Measurements from ENCODE around the gene SNAPC3.
"Not testable (repeated sequence)": the region's sequence is repeated elsewhere in the genome, so short reads cannot be mapped to it uniquely, and the experiment has no call there.

SNAPC3 gene

DNA sequence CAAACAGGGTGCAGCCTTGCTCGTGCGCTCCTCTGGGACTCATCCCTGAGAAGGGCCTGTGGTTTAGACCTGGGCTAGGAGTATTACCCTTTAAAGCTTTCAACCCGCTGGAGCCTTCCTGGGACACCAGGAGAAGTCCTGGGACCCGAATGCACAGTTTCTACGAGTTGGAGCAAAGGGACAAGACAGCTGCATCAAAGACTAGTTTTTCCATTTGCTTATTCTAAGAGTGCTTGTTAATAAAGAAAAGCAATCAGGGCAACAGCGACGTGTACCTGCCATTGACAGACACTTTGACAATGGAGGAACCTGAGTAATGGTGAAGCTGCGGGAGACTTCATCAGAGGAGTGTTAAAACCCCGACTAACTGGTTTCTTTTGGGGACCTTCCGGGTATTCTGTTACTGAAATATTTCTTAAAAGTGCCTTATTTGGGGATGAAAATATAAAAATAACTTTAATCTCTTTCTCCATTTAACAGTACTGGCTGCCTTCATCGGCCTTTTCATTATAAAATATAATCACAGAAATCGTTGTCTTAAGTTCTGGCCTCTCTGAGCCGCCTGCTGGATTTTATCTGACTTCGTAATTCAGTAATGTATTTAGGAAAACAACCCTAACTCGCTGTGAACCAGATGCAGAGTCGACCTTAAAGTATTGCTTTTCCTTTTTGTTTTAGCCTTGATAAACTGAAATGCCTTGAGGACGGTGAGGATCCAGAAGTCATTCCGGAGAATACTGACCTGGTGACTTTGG, 732 bp downstream of the SNAPC3 start:
- DNase-seq = peak; percentile 15 to 44 (median 32)

DNA sequence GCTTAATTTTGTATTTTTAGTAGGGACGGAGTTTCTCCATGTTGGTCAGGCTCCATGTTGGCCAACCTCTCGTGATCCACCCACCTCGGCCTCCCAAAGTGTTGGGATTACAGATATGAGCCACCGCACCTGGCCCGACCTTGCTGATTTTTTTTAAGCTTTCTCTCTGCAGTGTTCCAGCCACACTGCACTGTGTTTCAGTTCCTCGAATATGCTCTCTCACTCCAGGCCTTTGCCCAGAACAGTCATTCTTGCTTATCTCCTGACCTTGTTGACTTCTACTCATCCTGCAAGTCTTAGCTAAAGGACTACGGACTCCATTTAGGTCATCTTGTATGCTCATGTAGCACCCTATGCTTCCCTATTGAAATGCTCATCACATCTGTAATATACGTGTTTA, 3.3 kb downstream of the SNAPC3 start:
- DNase-seq = peak in 1 of 4 experiments; percentile 9

DNA sequence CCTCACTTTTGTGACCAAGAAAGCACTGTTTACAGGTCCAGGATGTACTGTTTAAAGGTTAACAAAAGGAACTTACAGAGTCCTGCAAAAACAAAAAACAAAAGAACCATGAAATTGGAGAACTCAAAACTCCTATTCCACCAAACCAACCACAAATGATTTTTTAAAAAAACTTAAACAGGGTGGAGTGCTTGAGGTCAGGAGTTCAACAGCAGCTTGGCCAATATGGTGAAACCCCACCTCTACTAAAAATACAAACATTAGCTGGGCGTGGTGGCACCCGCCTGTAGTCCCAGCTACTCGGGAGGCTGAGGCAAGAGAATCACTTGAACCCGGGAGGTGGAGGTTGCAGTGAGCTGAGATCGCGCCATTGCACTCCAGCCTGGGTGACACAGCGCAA, 5.0 kb downstream of the SNAPC3 start:
- DNase-seq = peak in 1 of 4 experiments; percentile 11

DNA sequence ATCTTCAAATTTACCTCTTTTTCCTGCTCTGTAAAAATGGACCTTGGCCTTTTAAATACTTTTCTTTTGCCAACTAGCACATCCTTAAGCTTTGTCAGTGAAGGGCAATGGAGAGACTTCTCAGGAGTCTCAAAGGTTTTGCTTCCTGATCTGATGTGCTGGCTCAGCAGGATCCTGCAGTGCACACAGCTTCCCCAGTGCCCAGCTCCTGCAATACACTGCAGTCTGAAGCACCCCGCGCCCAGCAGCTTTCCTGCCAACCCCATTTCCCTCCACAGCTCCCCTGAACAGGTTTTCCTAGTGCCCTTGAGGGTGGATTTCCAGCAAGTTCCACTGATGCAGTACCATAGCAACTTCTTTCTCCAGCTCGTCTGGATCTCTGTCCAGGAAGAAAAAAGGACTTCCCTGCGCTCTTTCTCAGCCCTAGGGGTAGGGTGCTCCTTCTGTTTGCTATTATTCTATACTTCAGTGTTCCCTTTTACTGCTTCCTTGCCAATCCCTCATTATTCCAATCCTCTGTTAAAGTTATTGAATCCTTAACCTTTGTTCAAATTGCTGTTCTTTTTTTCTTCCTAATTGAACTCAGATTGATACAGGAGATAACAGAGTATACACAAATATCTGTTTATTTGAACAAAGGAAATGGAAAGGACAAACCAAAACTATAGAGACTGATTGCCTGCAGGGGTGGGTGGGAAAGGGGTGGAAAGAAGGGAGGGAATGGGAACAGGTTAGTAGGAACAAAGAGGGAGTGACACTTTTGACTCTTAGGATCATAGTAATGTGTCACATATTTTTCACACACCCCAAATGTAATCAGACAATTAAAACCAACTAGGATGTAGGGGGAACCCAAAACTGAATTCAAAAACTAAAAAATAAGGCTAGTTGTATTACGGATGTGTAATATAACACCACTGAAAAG, 8.5 kb downstream of the SNAPC3 start:
- DNase-seq = peak; percentile 14 to 70 (median 60)

DNA sequence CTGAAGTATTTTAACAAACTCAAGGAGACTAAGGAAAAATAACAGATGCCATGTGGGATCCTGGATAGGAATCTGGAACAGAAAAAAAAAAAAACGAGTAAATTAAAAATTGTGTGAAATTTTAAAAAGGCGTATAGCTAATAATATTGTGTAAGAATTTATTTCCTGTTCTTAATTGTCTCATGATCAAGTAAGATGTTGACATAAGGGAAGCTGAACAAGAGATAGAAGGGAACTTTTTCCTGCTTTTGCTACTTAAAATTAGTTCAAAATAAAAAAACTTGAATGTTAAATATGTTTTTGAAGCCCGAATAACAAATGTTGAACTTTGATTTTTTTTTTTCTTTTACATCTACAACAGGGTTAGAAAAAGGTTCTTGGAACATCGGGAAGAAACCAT, 10.5 kb downstream of the SNAPC3 start:
- DNase-seq = peak in 2 of 4 experiments; percentile 58 to 71

DNA sequence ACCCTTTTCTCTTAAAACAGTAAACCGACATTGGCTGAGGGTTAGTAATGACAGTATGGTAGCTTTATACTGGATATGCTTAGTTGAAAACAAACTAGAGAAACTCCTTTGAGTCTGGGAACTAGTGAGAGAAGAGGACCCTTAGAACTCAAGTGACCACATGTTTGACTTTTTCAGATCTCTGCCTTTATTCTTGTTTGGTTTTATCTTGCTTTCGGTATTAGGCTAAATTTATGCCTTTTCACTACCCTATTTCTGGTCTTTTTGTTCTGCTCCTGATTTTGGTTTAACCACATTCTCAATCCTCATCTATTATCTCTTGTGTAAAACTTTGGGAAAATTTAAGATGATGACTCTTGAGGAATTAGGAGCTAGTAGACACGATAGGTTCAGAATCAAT, 11.0 kb downstream of the SNAPC3 start:
- DNase-seq = peak in 1 of 4 experiments; percentile 4

DNA sequence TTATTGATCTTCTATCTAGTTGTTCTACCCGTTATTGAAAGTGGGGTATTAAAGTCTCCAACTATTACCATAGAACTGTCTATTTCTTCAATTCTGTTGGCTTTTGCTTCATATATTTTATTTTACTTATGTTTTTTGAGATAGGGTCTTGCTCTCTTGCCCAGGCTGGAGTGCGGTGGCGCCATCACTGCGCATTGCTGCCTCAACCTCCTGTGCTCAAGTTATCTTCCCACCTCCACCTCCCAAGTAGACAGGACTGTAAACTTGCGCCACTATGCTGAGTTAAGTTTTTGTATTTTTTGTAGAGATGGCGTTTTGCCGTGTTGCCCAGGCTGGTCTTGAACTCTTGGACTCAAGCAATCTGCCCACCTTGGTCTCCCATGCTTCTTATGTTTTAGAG, 16.2 kb downstream of the SNAPC3 start:
- no peak for DNase-seq

DNA sequence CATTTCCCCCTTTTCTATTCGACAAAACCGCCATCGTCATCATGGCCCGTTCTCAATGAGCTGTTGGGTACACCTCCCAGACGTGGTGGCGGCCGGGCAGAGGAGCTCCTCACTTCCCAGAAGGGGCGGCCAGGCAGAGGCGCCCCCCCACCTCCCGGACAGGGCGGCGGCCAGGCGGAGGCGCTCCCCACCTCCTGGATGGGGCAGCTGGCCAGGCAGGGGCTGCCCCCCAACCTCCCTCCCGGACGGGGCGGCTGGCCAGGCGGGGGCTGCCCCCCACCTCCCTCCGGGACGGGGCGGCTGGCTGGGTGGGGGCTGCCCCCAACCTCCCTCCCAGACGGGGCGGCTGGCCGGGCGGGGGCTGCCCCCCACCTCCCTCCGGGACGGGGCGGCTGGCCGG, 19.2 kb downstream of the SNAPC3 start:
- not testable (repeated sequence) for DNase-seq

DNA sequence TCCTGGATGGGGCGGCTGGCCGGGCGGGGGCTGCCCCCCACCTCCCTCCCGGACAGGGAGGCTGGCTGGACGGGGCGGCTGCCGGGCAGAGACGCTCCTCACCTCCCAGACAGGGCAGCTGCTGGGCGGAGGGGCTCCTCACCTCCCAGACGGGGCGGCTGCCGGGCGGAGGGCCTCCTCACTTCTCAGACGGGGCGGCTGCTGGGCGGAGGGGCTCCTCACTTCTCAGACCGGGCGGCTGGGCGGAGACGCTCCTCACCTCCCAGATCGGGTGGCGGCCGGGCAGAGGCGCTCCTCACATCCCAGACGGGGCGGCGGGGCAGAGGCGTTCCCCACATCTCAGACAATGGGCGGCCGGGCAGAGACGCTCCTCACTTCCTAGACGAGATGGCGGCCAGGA, 19.6 kb downstream of the SNAPC3 start:
- not testable (repeated sequence) for DNase-seq

DNA sequence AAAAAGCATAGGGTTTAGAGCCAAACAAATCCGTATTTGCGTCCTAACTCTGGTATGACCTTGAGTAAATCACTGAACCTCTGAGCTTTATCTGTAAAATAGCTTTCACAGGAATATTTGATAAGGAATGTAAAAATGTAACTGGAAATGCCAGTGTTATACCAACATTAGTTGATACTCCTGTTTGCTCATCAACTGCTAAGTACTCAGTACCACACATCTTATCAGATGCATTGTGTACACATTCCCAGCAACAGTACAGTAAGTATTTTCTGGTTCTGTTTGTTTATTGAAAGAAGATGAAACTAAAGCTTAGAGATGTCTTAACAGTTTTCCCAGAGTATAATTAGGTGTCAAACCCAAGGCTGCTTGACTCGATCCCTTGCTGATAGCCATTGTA, 21.5 kb downstream of the SNAPC3 start:
- DNase-seq = no peak

DNA sequence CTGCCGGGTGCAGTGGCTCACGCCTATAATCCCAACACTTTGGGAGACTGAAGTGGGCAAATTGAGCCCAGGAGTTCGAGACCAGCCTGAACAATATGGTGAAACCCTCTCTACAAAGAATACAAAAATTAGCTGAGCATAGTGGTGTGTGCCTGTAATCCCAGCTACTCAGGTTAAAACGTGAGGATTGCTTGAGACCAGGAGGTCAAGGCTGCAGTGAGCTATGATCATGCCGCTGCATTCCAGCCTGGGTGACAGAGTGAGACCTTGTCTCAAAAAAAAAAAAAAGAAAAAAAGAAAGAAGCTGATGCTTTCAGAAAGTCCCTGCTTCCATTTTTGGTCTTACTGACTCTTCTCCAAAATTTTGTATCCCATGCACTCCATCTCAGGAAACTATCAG, 31.3 kb downstream of the SNAPC3 start:
- DNase-seq = no peak

DNA sequence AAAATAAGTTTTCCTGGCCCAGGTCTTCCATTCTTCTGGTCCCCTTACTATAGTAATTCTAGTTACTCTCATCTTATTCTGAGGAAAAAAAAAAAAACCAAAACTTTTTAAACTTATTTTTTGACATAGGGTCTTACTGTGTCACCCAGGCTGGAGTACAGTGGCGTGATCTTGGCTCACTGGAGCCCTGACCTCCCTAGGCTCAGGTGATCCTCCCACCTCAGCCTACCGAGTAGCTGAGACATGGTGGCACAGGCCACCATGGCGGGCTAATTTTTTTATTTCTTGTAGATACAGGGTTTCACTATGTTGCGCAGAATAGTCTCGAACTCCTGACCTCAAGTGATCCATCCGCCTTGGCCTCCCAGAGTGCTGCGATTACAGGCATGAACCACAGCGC, 38.4 kb downstream of the SNAPC3 start:
- no peak for DNase-seq

DNA sequence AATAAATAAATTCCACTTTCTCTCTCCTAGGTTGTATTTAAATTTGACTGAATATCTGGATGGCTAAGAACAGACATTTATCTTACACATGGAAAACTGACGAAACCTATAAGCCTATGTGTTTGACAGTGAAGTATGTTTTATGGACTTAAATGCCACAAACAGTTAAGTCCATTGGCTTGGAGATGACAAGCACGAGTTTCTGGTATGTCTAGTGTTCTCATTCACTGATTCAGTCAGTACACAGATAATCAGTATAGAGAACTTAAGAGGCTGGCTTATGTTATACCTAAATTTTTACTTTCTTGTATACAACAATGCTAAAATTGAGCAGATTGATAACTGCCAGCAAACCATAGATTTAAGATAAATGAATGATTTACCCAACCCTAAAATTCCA, 38.9 kb downstream of the SNAPC3 start:
- DNase-seq = no peak

DNA sequence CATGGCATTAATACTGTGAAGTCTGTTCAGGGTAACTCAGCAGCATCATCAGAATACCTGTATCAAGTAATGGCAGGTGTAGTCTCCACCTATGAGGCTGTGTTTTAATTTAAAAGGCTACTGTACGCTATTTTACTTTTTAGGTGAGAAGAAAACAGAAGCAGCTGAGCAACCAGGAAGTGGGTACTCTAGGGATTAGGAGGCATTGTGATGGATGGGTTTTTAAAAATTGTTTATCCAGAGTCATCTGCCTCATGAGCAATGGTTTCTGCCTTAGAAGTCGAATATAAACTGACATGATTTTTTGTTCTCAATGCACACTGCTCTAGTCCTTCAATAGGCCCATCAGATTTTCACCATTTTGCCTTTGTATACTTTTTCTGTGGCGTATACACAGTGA, 45.5 kb downstream of the SNAPC3 start:
- no peak for DNase-seq

DNA sequence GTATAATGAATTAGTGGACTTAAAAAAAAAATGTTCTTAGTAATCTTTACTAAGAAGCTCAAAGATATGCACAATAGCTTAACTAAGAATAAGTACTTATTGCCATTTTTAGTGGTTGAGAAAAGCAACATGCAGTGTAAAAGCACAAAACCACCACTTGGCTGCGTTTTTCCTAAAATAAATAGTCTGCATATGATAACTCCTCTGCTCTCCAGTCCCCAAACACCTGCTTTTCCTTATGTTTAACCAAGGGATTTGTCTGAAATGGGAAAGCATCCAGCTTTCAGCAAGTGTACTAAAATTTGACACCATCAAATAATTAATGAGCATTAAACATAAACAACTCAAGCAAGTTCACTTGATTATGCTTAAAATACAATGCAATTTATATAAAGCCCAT, 46.7 kb downstream of the SNAPC3 start:
- no peak for DNase-seq

DNA sequence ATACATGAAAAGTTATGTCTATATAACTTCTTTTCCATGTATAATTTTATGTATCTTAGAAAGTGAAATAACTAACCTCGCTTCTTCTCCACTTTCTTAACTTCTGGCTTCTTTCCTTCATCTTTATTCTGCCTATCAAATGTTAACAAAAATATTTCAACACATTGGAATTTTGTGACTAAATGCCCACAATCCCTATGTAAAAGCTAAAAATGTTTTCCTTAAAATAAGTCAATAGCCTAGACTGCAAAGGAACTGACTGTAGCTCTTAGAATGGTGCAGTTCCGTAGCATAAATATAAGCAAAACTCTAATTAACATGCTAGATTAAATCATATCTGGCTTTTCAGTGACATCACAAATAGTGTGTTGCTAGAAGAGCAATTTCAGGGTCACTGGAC, 47.2 kb downstream of the SNAPC3 start:
- no peak for DNase-seq

DNA sequence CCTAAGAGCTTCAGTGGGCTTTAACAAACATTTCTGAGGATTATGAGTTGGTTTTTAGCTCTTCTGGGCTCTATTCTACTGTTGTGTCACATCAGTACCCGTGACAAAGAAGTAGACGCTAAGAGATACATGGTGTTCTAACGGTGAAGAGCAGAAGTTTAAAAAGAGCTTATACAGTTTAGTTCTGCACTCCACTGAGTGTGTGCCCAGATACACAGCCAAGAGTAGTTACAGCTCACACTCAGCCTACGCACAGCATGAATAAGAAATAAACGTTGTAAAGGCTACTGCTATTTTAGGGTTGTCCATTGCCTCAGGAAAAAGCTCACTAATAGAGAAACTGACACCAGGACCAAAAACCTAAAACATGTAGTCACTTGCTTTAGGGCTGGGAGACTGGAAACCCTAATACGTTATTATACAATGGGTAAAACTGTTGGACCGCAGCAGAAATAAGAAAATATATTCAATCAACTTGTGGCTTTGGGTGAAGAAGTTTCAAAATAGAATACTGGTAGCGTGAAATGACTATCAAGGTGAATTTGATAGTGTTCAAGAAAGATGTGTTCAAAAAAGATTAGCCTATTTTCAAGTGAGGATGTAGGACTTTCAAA, 53.4 kb downstream of the SNAPC3 start:
- no peak for DNase-seq

DNA sequence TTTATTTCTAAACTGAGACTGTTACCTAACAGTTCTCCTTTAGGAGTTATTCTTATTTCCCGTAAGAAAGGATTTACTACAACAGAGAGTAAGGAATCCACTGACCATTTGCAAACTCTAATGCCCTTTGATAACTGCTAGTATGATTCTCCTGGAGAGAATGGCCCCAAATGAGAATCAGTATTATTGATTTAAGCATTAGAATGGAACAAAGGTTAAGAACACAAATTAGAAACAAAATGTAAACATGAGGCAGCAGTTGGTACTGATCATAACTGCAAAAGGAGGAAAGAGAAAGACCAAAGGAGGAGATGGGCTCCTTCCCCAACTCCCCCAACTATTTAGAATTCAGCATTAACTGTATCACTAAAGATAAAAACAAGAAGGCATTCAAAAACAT, 57.4 kb downstream of the SNAPC3 start:
- no peak for DNase-seq

DNA sequence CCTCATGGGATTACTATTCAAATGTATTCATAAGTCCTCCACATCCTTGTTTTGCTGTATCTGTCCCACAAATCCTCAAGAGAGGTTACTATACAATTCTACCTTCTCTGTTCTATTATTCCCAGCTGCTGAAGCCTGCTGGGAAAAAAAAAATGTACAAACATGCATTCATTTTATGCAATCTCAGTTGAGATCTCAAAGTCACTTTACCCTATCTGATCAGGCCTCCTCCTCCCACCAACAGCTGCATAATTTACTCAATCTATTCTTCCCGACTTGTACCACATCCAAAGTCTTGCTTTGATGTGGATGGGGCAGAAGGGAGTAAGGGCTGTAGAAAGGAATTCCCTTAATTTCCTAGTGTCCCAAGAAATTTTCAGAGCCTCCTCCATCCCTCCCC, 59.5 kb downstream of the SNAPC3 start:
- no peak for DNase-seq

DNA sequence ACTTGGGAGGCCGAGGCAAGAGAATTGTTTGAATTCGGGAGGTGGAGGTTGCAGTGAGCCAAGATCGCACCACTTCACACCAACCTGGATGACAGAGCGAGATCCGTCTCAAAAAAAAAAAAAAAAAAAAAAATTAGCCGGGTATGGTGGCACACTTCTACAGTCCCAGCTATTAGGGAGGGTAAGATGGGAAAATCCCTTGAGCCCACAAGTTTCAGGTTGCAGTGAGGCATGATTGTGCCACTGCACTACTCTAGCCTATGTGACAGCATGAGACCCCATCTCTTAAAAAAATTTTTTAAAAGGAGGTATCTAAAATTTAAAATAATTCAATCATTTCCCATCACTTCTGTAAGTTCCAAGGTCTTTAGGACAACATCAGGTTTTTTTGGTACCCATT, 62.1 kb downstream of the SNAPC3 start:
- no peak for DNase-seq

DNA sequence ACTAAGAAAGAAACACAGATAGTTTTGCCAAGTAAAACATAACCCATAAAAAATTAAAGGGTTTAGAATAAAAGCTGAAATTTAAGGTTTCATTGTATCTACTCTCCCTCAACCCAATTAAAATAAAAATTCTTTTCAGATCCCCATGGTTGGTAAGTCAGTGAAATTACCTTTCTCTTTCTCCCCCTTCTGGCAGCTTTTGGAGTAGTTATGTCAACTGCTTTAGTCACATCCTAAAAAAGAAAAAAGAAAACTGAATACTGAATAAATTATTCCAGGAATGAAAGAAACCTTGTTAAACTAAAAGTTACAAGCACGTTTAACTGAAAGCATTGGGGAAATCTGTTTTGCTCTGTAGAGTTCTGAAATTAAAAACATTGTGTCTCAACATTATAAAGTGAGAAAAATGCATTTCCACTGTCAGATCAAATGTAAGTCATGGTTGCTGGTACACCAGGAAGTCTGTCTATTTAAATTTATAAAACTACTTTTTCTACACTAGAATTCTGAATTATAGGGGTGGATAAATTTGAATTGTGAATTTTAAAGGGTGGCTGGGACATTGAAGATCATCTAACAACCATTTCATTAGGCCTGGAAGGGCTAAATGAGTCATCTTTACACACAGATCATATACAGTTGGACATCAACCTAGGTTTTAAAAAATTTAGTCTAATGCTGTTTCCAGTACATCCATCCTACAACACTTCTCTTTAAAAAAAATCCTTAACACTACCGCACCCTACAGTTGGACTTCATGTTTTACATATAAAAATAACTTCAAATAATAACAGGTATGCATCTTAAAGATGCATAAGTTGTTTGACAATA, 63.4 kb downstream of the SNAPC3 start:
- peak in 2 of 4 experiments; percentile 9 to 39 for DNase-seq

DNA sequence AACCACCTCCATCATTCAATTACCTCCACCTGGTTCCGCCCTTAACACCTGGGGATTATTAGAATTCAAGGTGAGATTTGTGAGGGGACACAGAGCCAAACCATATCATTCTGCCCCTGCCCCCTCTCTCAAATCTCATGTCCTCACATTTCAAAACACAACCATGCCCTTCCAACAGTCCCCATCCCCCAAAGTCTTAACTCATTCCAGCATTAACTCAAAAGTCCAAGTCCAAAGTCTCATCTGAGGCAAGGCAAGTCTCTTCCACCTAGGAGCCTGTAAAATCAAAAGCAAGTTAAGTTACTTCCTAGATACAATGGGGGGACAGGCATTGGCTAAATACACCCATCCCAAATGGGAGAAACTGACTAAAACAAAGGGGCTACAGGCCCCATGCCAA, 69.3 kb downstream of the SNAPC3 start:
- no peak for DNase-seq
